GM06990 (cell line): Measurements from ENCODE around the gene SMIM27.

Experiments used
- DNase-seq: peaks from one replicate; pipeline ENCODE4 v3.0.0-alpha.2; 2011; ENCODE audit not compliant: insufficient read length; ENCODE audit errors: extremely low read depth
- H3K27me3 ChIP-seq: replicated peaks from 2 replicates; pipeline ENCODE4 v1.6.0; 2011; ENCODE audit warnings: low read length; ENCODE audit not compliant: control insufficient read depth, insufficient read depth
- H3K36me3 ChIP-seq: 2 replicates; pipeline ENCODE4 v1.5.1; 2011; ENCODE audit warnings: low read length; ENCODE audit not compliant: control insufficient read depth, insufficient read depth
- H3K4me3 ChIP-seq: replicated peaks from 2 replicates; pipeline ENCODE4 v1.5.1; 2011; ENCODE audit warnings: low read depth, mild to moderate bottlenecking, control low read depth, low read length
- TF ChIP-seq, protein P1 (sequence below): IDR thresholded peaks from 2 replicates; pipeline ENCODE4 v1.5.1; 2011; ENCODE audit warnings: low read length, control low read depth, mild to moderate bottlenecking, inconsistent platforms; ENCODE audit not compliant: insufficient read depth, poor library complexity, severe bottlenecking

The SMIM27 gene

DNA sequence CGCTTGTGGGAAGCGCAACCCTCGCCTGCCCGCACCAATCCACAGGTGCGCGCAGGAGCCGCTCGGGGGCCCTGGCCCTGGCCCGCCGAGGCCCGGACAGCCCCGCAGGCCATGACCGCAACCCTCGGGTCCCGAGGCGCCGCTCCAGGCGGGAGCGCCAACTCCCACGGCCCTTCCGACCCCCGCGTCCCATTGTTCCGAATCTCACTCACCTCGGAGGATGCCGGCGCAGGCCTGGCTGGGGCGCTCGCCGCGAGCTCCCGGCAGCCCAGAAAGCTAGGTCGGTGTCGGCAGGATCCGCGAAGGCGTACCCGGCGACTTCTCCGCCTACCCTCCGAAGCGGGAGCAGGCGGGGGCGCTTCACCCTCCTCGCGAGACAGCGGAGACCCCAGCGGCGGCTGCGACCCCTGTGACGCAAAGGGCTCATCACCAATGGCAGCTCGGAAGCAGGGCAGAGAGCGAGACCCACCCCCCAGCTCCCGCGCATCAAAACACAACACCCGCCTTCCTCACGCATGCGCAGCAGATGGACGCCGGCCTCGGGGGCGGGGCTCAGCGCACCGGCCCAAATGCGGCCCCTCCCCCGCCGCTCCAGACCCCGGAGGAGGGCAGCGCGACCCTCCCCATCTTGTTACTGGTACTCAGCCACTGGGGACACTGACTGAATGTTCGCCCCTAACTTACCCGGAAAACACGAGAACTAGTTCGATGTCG is 1.4 kb upstream of the SMIM27 start:
- Histone ChIP-seq H3K4me3 (peak overlapping the region; percentile 85), H3K27me3 (no peaks in the 10 kb centered on the region), H3K36me3 (no peaks in the 10 kb centered on the region; the same call in 1 of the 2 replicates)
- DNase-seq, result peak; percentile 91
- TF ChIP-seq, protein P1, sequence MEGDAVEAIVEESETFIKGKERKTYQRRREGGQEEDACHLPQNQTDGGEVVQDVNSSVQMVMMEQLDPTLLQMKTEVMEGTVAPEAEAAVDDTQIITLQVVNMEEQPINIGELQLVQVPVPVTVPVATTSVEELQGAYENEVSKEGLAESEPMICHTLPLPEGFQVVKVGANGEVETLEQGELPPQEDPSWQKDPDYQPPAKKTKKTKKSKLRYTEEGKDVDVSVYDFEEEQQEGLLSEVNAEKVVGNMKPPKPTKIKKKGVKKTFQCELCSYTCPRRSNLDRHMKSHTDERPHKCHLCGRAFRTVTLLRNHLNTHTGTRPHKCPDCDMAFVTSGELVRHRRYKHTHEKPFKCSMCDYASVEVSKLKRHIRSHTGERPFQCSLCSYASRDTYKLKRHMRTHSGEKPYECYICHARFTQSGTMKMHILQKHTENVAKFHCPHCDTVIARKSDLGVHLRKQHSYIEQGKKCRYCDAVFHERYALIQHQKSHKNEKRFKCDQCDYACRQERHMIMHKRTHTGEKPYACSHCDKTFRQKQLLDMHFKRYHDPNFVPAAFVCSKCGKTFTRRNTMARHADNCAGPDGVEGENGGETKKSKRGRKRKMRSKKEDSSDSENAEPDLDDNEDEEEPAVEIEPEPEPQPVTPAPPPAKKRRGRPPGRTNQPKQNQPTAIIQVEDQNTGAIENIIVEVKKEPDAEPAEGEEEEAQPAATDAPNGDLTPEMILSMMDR, result peak; percentile 25

DNA sequence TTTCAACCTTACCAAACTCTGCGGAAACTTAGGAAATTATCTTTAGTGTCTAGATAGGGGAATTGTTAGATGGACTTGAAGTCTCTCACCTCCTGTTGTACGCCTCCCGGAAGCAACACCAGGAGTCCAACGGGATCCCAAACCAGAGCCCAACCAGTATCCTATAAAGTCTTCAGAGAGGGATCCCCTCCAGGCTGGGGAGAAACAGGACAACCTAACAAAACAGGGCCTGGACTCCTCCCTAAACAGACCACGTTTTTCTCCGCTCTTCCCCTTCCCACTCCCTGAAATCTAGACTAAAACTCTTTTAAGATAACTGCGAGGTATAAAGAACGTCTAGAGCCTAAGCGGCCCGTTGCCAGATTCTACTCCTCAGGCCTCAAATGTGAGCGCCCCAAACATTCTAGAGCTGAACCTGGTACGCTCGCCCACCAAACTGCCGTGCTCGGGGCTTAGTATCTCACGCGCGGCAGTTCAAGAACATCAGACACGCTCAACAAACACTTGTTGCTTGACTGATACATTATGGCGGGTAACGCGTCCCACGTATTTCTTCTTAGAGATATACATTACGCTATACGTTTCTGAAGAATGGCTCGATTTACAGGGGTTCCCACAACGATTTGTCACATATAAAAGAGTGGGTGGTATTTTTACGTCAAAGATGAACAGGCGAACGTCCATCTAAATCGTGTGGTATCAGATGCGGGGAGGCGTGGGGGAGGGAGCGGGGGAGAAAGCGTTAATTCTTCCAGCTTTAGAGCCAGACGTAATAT is 663 bp upstream of the SMIM27 start:
- Histone ChIP-seq H3K4me3 (peak overlapping the region; percentile 85), H3K36me3 (no peaks in the 10 kb centered on the region; the same call in 1 of the 2 replicates), H3K27me3 (no peaks in the 10 kb centered on the region)
- DNase-seq, result peak; percentile 52
- TF ChIP-seq, protein P1, result no peak

DNA sequence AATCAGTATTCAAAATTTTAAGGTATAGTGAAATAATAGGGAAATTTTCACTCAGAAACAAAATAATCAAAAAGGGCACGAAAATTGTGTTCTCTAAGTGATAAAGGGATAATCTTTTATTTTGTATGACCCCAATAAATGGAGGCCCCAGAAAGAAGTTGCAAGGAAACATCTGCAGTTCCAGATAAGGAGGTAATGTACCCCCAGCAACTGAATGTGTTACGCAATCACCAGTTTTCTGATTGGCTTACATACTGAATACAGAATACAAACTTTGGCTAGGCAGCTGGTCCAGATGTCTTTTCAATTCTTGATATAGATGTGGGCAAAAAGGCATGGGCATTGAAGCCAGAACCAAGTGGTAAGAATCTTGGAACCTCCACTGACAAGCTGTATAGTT is 2.0 kb downstream of the SMIM27 start:
- no peak overlapping the region for H3K4me3 ChIP-seq
- TF ChIP-seq, protein P1, result no peak
- no peak for DNase-seq
- H3K27me3 ChIP-seq, result no peaks in the 10 kb centered on the region
- H3K36me3 ChIP-seq, result no peaks in the 10 kb centered on the region

DNA sequence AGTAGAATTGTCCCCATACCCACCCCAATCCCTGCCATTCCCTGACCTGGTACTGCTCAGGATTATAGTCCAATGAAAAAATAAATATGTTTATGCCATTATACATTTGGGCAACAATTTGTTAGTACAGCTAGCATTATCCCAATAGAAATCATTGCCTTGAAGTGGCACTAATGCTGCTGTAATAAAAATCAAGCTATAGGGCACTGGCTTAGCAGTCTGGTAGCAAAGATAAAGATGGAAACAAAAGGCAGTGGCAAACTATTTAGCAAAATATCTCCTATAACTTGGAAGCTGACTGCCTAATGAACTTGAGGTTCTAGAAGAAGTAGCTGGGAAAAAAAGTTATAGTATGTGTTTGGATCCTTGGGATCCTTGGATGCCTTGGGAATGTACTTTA is 2.5 kb downstream of the SMIM27 start:
- H3K36me3 ChIP-seq, result no peaks in the 10 kb centered on the region
- H3K4me3 ChIP-seq, result no peak overlapping the region
- DNase-seq, result no peak
- TF ChIP-seq, protein P1, result no peak
- H3K27me3 ChIP-seq, result no peaks in the 10 kb centered on the region

DNA sequence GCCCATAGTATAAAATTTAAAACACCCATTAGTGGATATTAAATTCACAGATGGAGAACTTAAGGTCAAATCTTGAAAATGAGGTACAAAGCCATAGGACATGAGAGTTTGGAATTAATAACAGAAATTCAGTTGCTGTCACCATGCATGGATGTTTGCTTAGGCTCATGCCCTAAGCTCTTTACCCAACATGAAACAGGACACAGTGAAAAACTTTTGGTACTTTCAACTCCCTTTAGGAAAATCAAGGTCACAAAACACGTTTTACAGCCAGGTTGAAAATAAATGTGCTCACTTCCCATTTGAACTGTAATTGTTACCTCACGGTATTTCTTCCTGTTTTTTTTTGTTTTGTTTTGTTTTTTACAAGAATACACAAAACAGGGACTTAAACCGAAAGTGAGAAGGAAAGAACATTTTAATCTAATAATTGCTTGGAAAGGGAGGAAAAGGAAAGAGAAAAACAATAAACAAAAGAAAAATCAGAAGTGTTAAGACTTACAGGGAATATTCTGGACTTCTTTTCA is 6.3 kb downstream of the SMIM27 start:
- Histone ChIP-seq H3K4me3 (no peak overlapping the region), H3K36me3 (no peaks in the 10 kb centered on the region), H3K27me3 (no peaks in the 10 kb centered on the region)
- no peak for DNase-seq
- TF ChIP-seq, protein P1, result no peak
